Muscle of leg (tissue), 11 donors: ENCODE measurements around the gene PID1. TPM values are rescaled to one million over a fixed set of nuclear protein-coding genes. Genes with fewer than 3 reads are reported as not detected.
A peak's percentile ranks its signal among the peaks of the same experiment; 100 is the strongest.

ENCODE experiments used
- DNase-seq: peaks from one replicate; pipeline ENCODE4 v3.0.0; 2013
- H3K27ac ChIP-seq: one replicate; pipeline ENCODE4 v1.5.1; 2013; ENCODE audit warnings: mild to moderate bottlenecking, low read length, control low read depth
- H3K27me3 ChIP-seq: one replicate; pipeline ENCODE4 v1.6.1; 2013; ENCODE audit warnings: low read length; ENCODE audit not compliant: control insufficient read depth, insufficient read depth
- H3K36me3 ChIP-seq: one replicate; pipeline ENCODE4 v1.6.1; 2013; ENCODE audit warnings: low read length; ENCODE audit not compliant: control insufficient read depth, insufficient read depth
- H3K4me1 ChIP-seq: one replicate; pipeline ENCODE4 v1.6.1; 2013; ENCODE audit warnings: low read length; ENCODE audit not compliant: control insufficient read depth, insufficient read depth
- H3K4me3 ChIP-seq: one replicate; pipeline ENCODE4 v1.5.1; 2013; ENCODE audit warnings: low read length, control low read depth
- H3K9me3 ChIP-seq: replicated peaks from 2 replicates; pipeline ENCODE4 v1.6.1; 2013; ENCODE audit warnings: low read depth, low read length; ENCODE audit not compliant: control insufficient read depth
- WGBS: methylation state at CpG from one replicate; pipeline ENCODE4 v1.1.5; 2013; ENCODE audit warnings: missing lambda C conversion rate; ENCODE audit not compliant: insufficient coverage; 5-methylcytosine and 5-hydroxymethylcytosine counted together
- polyA plus RNA-seq, 8 donors: library from polyadenylated mRNA; unstranded; fragments of 120-200 nt; gene quantifications; one replicate each; pipeline versions ENCODE4 v1.2.1 to v1.2.3, GENCODE V29; 2013; ENCODE audit warnings: inconsistent platforms in 1 of 8, low replicate concordance in 1 of 8; ENCODE audit not compliant: insufficient read length in 8 of 8, insufficient read depth in 1 of 8
- total RNA-seq: library from RNA; stranded (reverse); fragments of 120-200 nt; gene quantifications from one replicate; pipeline ENCODE4 v1.2.4, GENCODE V29; 2013

Gene PID1
- total and polyA plus RNA-seq, 9 donors = 15.6 to 32.8 (median 28.4) TPM

DNA sequence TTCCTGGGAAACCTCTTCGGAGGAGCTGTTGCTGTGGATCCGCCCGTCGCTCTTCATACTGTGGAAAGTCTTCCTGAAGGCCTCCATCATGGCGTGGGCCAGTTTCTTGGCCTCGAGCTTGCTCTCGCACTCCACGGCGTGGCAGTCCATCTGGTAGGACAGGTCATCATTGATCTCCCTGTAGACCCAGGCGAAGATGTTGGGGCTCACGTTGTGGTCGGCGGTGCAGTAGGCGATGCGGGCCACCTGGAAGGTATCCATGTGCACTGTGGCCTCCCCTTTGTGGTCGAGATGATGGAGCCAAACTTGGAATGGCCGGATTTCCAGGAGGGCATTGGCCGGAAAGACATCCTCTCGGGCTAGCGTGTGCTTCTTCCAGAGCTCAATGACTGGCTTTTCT lies 245.4 kb downstream of the PID1 start:
- DNase-seq = no peak
- 94% methylated on average over 20 of the region's 20 CpGs for WGBS
- H3K27ac ChIP-seq = no peak overlapping the region
- H3K27me3 ChIP-seq = no peaks in the 10 kb centered on the region
- H3K36me3 ChIP-seq = peaks cover 3% of the 10 kb centered on the region
- H3K4me3 ChIP-seq = no peak overlapping the region
- no peaks in the 10 kb centered on the region for H3K4me1 ChIP-seq
- H3K9me3 ChIP-seq = no peaks in the 10 kb centered on the region

DNA sequence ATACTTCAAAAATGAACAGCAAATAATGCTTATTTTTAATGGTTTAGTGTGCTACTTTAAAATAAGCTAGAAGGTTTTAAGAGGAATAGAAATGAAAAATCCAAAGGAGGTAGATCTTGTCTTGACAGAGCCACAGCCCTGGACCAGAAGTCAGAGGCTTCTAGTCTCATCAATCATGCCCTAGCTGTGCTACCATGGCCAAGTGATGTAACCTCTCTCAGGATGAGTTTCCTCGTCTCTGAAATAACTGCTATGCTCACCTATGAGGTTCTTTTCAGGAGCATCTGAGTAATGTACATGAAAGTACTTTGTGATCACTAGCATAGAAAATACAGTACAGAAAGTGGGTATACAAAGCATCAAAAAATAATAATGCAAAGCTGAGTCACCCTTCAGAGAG lies 248.4 kb downstream of the PID1 start:
- Histone ChIP-seq H3K4me3 (no peak overlapping the region), H3K27ac (no peak overlapping the region), H3K9me3 (no peaks in the 10 kb centered on the region), H3K4me1 (no peaks in the 10 kb centered on the region), H3K36me3 (peaks cover 3% of the 10 kb centered on the region), H3K27me3 (no peaks in the 10 kb centered on the region)
- no CpG with 5 or more reads among the region's 1 CpG for WGBS
- no peak for DNase-seq

DNA sequence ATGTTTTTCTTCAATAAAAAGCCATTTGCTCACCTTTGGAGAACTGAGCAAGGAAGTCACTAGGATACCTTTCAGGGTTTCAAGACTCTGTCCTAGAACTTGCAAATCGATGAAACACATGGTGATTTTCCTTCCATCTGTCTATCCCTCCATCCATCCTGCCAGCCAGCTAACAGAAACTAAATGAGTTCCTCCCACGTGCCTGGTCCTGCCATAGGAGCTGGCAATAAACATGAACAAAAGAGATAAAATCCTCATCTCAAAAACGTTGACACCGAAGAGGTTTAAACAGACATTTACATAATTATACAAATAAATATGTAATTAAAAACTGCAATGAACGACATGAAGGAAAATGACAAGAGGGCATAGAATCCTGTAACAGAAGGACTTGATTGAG lies 249.0 kb downstream of the PID1 start:
- Histone ChIP-seq H3K36me3 (peaks cover 3% of the 10 kb centered on the region), H3K27ac (no peak overlapping the region), H3K4me3 (no peak overlapping the region), H3K9me3 (no peaks in the 10 kb centered on the region), H3K27me3 (no peaks in the 10 kb centered on the region), H3K4me1 (no peaks in the 10 kb centered on the region)
- no peak for DNase-seq
- WGBS = 80% methylated on average over 1 of the region's 5 CpGs

DNA sequence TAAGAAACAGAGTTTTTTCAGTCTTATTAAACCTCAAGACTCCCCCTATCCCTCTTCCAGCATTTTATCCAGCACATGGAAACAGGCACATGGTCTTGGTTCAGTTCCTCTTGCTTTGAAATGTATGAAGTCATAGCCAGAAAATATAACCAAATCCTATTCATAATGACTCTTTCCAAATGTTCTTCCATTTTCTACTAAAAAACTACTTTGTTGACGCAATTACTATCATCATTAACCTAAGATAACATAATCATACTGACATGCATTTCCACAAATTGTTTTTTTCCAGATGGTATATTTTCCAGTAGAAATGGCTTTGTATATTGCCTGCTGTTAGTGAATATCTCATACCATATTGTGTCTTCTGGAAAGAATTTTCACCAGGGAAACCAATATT lies 261.3 kb downstream of the PID1 start:
- DNase-seq = peak; percentile 26
- Histone ChIP-seq H3K9me3 (no peaks in the 10 kb centered on the region), H3K27me3 (no peaks in the 10 kb centered on the region), H3K4me3 (no peak overlapping the region), H3K4me1 (peaks cover 4% of the 10 kb centered on the region), H3K36me3 (no peaks in the 10 kb centered on the region), H3K27ac (no peak overlapping the region)
- no CpG with 5 or more reads among the region's 1 CpG for WGBS

DNA sequence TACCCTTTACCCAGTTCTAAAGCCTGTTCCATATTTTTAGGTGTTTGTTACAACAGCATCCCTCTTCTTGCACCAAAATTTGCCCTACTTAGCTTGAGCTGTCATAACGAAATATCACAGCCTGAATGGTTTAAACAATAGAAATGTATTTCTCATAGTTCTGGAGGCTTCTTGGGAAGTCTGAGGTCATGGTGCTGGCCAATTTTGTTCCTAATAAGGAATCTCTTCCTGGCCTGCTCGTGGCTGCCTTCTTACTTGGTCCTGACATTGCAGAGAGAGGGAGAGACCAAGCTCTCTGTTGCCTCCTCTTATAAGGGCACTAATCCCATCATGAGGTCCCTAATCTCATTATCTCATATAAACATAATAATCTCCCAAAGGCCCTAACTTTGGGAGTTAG lies 267.8 kb downstream of the PID1 start:
- no peak for DNase-seq
- WGBS = no CpG with 5 or more reads among the region's 2 CpGs
- Histone ChIP-seq H3K9me3 (peaks cover 4% of the 10 kb centered on the region), H3K27ac (no peak overlapping the region), H3K36me3 (no peaks in the 10 kb centered on the region), H3K4me3 (no peak overlapping the region), H3K27me3 (no peaks in the 10 kb centered on the region), H3K4me1 (no peaks in the 10 kb centered on the region)

DNA sequence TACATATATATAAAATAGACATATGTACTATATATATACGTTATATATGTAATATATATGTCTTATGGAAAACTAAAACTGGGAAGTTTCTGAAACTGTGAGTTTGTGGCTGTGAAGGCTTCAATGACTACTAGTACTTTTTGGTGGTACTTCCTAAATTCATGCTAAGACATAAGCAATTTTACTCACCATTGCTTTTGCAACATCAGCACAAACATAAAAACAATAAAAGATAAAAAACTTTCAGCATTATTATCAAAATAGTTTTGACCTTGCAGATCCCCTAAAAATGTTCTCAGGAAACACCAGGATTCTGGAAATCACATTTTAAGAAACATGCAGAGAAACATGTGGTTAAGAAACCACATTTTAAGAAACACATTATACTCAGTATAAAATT lies 269.9 kb downstream of the PID1 start:
- H3K27me3 ChIP-seq = no peaks in the 10 kb centered on the region
- H3K9me3 ChIP-seq = peaks cover 4% of the 10 kb centered on the region
- H3K36me3 ChIP-seq = no peaks in the 10 kb centered on the region
- no peak for DNase-seq
- H3K4me1 ChIP-seq = no peaks in the 10 kb centered on the region
- H3K27ac ChIP-seq = no peak overlapping the region
- no CpG with 5 or more reads among the region's 1 CpG for WGBS
- H3K4me3 ChIP-seq = no peak overlapping the region

DNA sequence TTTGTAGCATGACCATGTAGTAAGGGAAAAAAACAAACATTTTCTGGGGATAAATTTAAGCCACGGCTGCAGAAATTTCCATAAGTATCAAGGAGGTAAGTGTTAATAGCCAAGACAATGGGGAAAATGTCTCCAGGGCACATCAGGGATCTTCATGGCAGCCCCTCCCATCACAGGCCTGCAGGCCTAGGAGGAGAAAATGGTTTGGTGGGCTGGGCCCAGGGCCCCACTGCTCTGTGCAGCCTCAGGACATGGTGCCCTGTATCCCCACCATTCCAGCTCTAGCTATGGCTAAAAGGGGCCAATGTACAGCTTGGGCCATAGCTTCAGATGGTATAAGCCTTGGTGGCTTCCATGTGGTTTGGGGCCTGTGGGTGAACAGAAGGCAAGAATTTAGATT lies 271.8 kb downstream of the PID1 start:
- H3K4me1 ChIP-seq = no peaks in the 10 kb centered on the region
- no peak overlapping the region for H3K4me3 ChIP-seq
- H3K27ac ChIP-seq = no peak overlapping the region
- no peaks in the 10 kb centered on the region for H3K36me3 ChIP-seq
- no peaks in the 10 kb centered on the region for H3K27me3 ChIP-seq
- no peak for DNase-seq
- 63% methylated on average over 1 of the region's 1 CpG for WGBS
- H3K9me3 ChIP-seq = peaks cover 4% of the 10 kb centered on the region

DNA sequence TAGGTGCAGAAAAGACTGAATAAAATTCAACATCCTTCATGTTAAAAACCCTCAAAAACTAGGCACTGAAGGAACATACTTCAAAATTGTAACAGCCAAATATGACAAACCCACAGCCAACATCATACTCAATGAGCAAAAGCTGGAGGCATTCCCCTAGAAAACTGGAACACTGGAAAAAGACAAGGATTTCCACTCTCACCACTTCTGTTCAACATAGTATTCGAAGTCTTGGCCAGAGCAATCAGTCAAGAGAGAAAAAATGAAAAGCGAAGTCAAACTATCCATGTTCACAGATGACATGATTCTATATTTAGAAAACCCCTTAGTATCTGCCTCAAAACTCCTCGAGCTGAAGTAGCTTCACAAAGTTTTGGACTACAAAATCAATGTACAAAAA lies 282.3 kb downstream of the PID1 start:
- WGBS = no CpG with 5 or more reads among the region's 3 CpGs
- Histone ChIP-seq H3K9me3 (peaks cover 17% of the 10 kb centered on the region), H3K4me3 (no peak overlapping the region), H3K27me3 (no peaks in the 10 kb centered on the region), H3K27ac (no peak overlapping the region), H3K36me3 (no peaks in the 10 kb centered on the region), H3K4me1 (no peaks in the 10 kb centered on the region)
- peak; percentile 25 for DNase-seq

DNA sequence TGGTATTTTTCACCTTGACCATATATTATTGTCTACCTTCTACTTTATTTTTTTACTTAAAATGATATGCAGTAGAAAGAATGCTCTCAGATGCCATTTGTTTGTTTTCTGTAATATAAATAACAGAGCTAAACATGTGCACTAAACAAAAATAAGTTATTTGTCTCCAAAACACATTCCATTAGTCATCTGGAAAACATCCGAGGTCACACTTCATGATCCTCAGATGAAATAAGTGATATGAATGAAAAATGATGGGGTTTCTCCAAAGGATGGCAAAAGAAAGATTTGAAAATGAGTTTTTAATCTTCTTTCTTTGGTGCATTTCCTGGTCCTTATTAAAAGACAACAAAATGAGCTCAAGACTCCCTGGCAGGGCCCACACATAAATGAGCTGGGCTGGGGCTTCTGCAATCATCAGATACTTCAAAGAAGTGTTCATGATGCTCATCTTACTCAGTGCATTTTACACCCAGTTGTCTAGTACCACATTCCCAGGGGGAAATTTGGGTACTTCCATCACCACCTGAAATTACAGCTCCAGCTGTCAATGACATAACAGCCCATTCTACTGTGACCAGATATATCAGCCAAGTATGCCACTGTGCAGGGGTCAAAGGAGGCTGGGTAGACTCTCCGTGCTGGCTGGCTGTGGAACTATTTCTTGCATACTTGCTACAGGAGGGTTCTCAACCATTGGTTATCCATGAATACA lies 283.5 kb downstream of the PID1 start:
- Histone ChIP-seq H3K27me3 (no peaks in the 10 kb centered on the region), H3K9me3 (peaks cover 13% of the 10 kb centered on the region), H3K27ac (no peak overlapping the region), H3K36me3 (no peaks in the 10 kb centered on the region), H3K4me1 (no peaks in the 10 kb centered on the region), H3K4me3 (no peak overlapping the region)
- no CpG with 5 or more reads among the region's 2 CpGs for WGBS
- peak; percentile 13 for DNase-seq

DNA sequence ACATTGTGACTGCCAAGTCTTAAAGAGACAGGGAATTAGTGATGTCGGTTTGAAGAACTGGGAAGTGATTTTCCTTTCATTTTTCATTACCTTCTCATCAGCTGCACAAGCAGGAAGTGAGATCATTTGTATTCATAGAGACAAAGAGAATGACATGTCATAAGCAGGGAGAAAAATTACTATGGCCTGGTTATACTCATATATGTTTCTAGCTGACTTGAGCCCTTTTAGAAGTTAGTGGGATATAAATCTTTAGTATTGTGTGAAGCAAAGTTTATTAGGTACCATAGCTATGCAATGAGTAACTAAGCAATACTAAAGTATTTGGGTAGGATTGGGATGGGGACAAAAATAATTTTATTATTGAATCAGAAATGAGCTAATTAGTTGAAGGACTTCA lies 284.1 kb downstream of the PID1 start:
- no peak for DNase-seq
- Histone ChIP-seq H3K4me1 (no peaks in the 10 kb centered on the region), H3K9me3 (peaks cover 7% of the 10 kb centered on the region), H3K27me3 (no peaks in the 10 kb centered on the region), H3K36me3 (no peaks in the 10 kb centered on the region), H3K27ac (no peak overlapping the region), H3K4me3 (no peak overlapping the region)
- no CpG with 5 or more reads among the region's 1 CpG for WGBS

DNA sequence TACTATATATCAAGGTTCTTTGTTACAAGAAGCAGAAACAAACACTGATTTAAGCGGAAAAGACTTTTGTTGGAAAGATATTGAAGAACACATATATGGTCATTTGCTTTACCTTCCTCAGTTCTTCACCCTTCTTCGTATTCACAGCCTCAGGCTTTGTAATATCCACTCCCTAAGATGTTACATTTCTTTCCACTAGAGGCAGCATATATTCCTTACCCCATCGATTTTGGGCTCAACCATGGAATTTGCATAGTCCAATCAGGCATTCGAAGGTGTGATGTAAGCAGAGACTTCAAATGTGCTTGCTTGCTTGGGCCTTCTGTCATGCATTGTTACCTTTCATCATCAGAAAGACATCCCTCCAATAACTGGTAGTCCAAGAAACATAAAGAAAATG lies 287.4 kb downstream of the PID1 start:
- Histone ChIP-seq H3K4me1 (no peaks in the 10 kb centered on the region), H3K27me3 (no peaks in the 10 kb centered on the region), H3K36me3 (no peaks in the 10 kb centered on the region), H3K4me3 (no peak overlapping the region), H3K27ac (no peak overlapping the region), H3K9me3 (peaks cover 3% of the 10 kb centered on the region)
- DNase-seq = no peak
- WGBS = 73% methylated on average over 2 of the region's 4 CpGs
